GM21528 (cell line): ENCODE data around the gene HOXC13.

Experiments
- ATAC-seq: cut with Tn5 transposase; IDR thresholded peaks from one replicate; pipeline ENCODE4 v1.9.1; 2021; ENCODE audit warnings: mild to moderate bottlenecking, moderate library complexity; ENCODE audit not compliant: unreplicated experiment, low FRiP score

HOXC13 gene

GRCh38 chr12:53980802-53981496 is 42.3 kb downstream of the HOXC13 start:
- no peak for ATAC-seq

- no peak for ATAC-seq
Observed at GRCh38 chr12:53981634-53982565, 43.3 kb downstream of the HOXC13 start.

- no peak for ATAC-seq
Observed at GRCh38 chr12:53982648-53983567, 44.3 kb downstream of the HOXC13 start.

- ATAC-seq, result no peak
Observed at GRCh38 chr12:53983568-53983949, 44.9 kb downstream of the HOXC13 start.

GRCh38 chr12:53983950-53984572 is 45.4 kb downstream of the HOXC13 start:
- ATAC-seq, result no peak

GRCh38 chr12:53984901-53985691 is 46.5 kb downstream of the HOXC13 start, which contains the start of gene HOXC10:
Gene HOXC10 (plus strand): TSS chr12:53985146. CDS start chr12:53985260, 114 bp downstream.
- ATAC-seq, result no peak

- ATAC-seq, result no peak
Observed at GRCh38 chr12:53985692-53985993, 47.0 kb downstream of the HOXC13 start.

GRCh38 chr12:53985994-53986685 is 47.5 kb downstream of the HOXC13 start:
- no peak for ATAC-seq

GRCh38 chr12:53986686-53987483 is 48.3 kb downstream of the HOXC13 start:
- ATAC-seq, result no peak

- no peak for ATAC-seq
Observed at GRCh38 chr12:53987787-53988230, 49.2 kb downstream of the HOXC13 start.

GRCh38 chr12:53988541-53989226 is 50.1 kb downstream of the HOXC13 start:
- no peak for ATAC-seq

GRCh38 chr12:53989227-53990113 is 50.8 kb downstream of the HOXC13 start:
- ATAC-seq, result no peak

- no peak for ATAC-seq
Observed at GRCh38 chr12:53990311-53991076, 51.9 kb downstream of the HOXC13 start.

- no peak for ATAC-seq
Observed at GRCh38 chr12:53991077-53991460, 52.4 kb downstream of the HOXC13 start.

GRCh38 chr12:53992377-53992889 is 53.8 kb downstream of the HOXC13 start:
- ATAC-seq, result no peak
